Neuronal stem cell (in vitro differentiated cells): Measurements from ENCODE around the gene HADHB.

Source experiments
- DNase-seq: peaks from one replicate; pipeline ENCODE4 v3.0.0-alpha.2; 2013; ENCODE audit warnings: low spot score
- H2AFZ ChIP-seq: one replicate; pipeline ENCODE4 v1.6.1; 2013; ENCODE audit warnings: mild to moderate bottlenecking, low read length, inconsistent platforms
- H2AK5ac ChIP-seq: 2 replicates; pipeline ENCODE4 v1.6.1; 2013; ENCODE audit warnings: low read depth, mild to moderate bottlenecking, inconsistent platforms, low read length, moderate library complexity, mixed read lengths
- H2BK120ac ChIP-seq: 2 replicates; pipeline ENCODE4 v1.6.1; 2013; ENCODE audit warnings: low read depth, mild to moderate bottlenecking, inconsistent platforms, low read length, moderate library complexity, mixed read lengths
- H2BK12ac ChIP-seq: one replicate; pipeline ENCODE4 v1.6.1; 2013; ENCODE audit warnings: low read length, inconsistent platforms
- H2BK15ac ChIP-seq: 2 replicates; pipeline ENCODE4 v1.6.1; 2013; ENCODE audit warnings: mild to moderate bottlenecking, low read length, inconsistent platforms, mixed read lengths
- H2BK5ac ChIP-seq: one replicate; pipeline ENCODE4 v1.6.1; 2013; ENCODE audit warnings: inconsistent platforms, mild to moderate bottlenecking, low read length, moderate library complexity
- H3K14ac ChIP-seq: one replicate; pipeline ENCODE4 v1.6.1; 2013; ENCODE audit warnings: low read length, inconsistent platforms
- H3K18ac ChIP-seq: 2 replicates; pipeline ENCODE4 v1.6.1; 2013; ENCODE audit warnings: low read length, inconsistent platforms
- H3K23ac ChIP-seq: 2 replicates; pipeline ENCODE4 v1.6.1; 2013; ENCODE audit warnings: low read depth, mild to moderate bottlenecking, mixed read lengths, low read length, inconsistent platforms; ENCODE audit not compliant: poor library complexity
- H3K27ac ChIP-seq: replicated peaks from 3 replicates; pipeline ENCODE4 v1.5.1; 2013; ENCODE audit warnings: low read length, inconsistent platforms
- H3K27me3 ChIP-seq, 3 experiments: 2 replicates each; pipeline ENCODE4 v1.6.1; 2013; ENCODE audit warnings: low read length in 3 of 3, mild to moderate bottlenecking in 2 of 3, inconsistent platforms in 1 of 3, low read depth in 1 of 3, mixed read lengths in 1 of 3, moderate library complexity in 1 of 3; ENCODE audit not compliant: control insufficient read depth in 3 of 3, insufficient read depth in 3 of 3
- H3K36me3 ChIP-seq, 2 donors: replicated peaks in 1 of 2; 2 replicates each; pipeline ENCODE4 v1.6.1; 2013; ENCODE audit warnings: low read length in 2 of 2; ENCODE audit not compliant: control insufficient read depth in 2 of 2, insufficient read depth in 2 of 2
- H3K4ac ChIP-seq: 2 replicates; pipeline ENCODE4 v1.6.1; 2013; ENCODE audit warnings: inconsistent platforms, mild to moderate bottlenecking, low read length, moderate library complexity
- H3K4me1 ChIP-seq, 2 donors: 1 replicate in 1 of 2; 2 replicates in 1 of 2; pipeline ENCODE4 v1.6.1; 2013; ENCODE audit warnings: low read length in 2 of 2, low read depth in 1 of 2; ENCODE audit not compliant: control insufficient read depth in 2 of 2, insufficient read depth in 1 of 2
- H3K4me2 ChIP-seq: one replicate; pipeline ENCODE4 v1.6.1; 2013; ENCODE audit warnings: mild to moderate bottlenecking, low read length, inconsistent platforms; ENCODE audit not compliant: insufficient read depth, poor library complexity, severe bottlenecking
- H3K4me3 ChIP-seq, 2 donors: 2 replicates each; pipeline ENCODE4 v1.5.1; 2013; ENCODE audit warnings: low read length in 2 of 2, mild to moderate bottlenecking in 2 of 2, inconsistent platforms in 1 of 2, moderate library complexity in 1 of 2
- H3K79me1 ChIP-seq: one replicate; pipeline ENCODE4 v1.6.1; 2013; ENCODE audit warnings: low read depth, mild to moderate bottlenecking, inconsistent platforms, low read length, moderate library complexity
- H3K9ac ChIP-seq: one replicate; pipeline ENCODE4 v1.6.1; 2013; ENCODE audit warnings: mild to moderate bottlenecking, low read depth, low read length, inconsistent platforms; ENCODE audit not compliant: poor library complexity
- H3K9me3 ChIP-seq, 2 donors: replicated peaks in 1 of 2; 2 replicates each; pipeline versions ENCODE3 to v1.6.1; 2013; ENCODE audit warnings: low read length in 2 of 2, mild to moderate bottlenecking in 2 of 2, inconsistent platforms in 1 of 2, low read depth in 1 of 2, mixed read lengths in 1 of 2, moderate library complexity in 1 of 2; ENCODE audit not compliant: control insufficient read depth in 2 of 2, insufficient read depth in 1 of 2
- H4K8ac ChIP-seq: one replicate; pipeline ENCODE4 v1.6.1; 2013; ENCODE audit warnings: low read depth, mild to moderate bottlenecking, inconsistent platforms, low read length, moderate library complexity
- H4K91ac ChIP-seq: one replicate; pipeline ENCODE4 v1.6.1; 2013; ENCODE audit warnings: low read length, low read depth, mild to moderate bottlenecking, inconsistent platforms; ENCODE audit not compliant: poor library complexity
- WGBS, 2 donors: extraction: QIAGEN DNeasy Blood & Tissue Kit; methylation state at CpG; one replicate each; pipeline ENCODE4 v1.1.7; 2013; ENCODE audit warnings: missing lambda C conversion rate in 2 of 2, mixed read lengths in 1 of 2; ENCODE audit not compliant: insufficient read length in 2 of 2, insufficient replicate concordance in 1 of 2; ENCODE audit errors: extremely low coverage in 2 of 2; 5-methylcytosine and 5-hydroxymethylcytosine counted together

Gene HADHB

DNA sequence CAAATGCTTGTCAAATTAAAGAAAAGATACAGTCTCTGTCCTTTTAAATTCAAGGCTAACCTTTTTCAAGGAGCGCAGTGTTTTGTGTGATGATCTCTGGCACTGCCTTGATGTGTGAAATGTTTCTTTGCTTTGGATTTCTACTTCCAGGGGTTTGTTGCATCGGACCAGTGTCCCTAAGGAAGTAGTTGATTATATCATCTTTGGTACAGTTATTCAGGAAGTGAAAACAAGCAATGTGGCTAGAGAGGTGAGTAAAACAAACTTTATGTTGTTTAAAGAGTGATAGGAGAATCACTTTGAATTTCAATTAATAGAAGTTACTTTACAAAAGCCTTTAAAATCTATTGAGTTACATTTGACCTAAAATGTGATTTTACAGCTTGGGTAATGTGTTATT, 28.8 kb downstream of the HADHB start:
- DNase-seq: no peak
- Histone ChIP-seq H3K18ac (no peak overlapping the region), H3K23ac (no peak overlapping the region), H3K9me3 (no peaks in the 10 kb centered on the region), H3K36me3 (peaks cover 2 to 74% of the 10 kb centered on the region in 2 donors), H3K27ac (no peak overlapping the region), H2BK15ac (no peak overlapping the region), H4K8ac (no peak overlapping the region), H3K4ac (no peak overlapping the region), H4K91ac (no peak overlapping the region), H2BK5ac (no peak overlapping the region), H3K79me1 (no peaks in the 10 kb centered on the region), H2AFZ (no peak overlapping the region), H3K9ac (no peak overlapping the region), H3K4me2 (no peak overlapping the region), H2BK12ac (no peak overlapping the region), H2AK5ac (no peak overlapping the region), H3K4me1 (no peaks in the 10 kb centered on the region), H3K27me3 (no peaks in the 10 kb centered on the region), H2BK120ac (no peak overlapping the region), H3K14ac (no peak overlapping the region), H3K4me3 (no peak overlapping the region)
- WGBS, 2 donors: no CpG with 5 or more reads among the region's 2 CpGs

GRCh38 chr2:26274058-26274613, 29.4 kb downstream of the HADHB start:
- Histone ChIP-seq H3K27ac (no peak overlapping the region), H4K91ac (no peak overlapping the region)
- no peak for DNase-seq

GRCh38 chr2:26276484-26277227, 31.9 kb downstream of the HADHB start:
- no peak overlapping the region for H3K14ac ChIP-seq
- H2BK120ac ChIP-seq: no peak overlapping the region
- H3K9ac ChIP-seq: no peak overlapping the region
- no peak overlapping the region for H3K4me3 ChIP-seq
- no peaks in the 10 kb centered on the region for H3K4me1 ChIP-seq
- H3K23ac ChIP-seq: no peak overlapping the region
- peaks cover 7 to 91% of the 10 kb centered on the region in 2 donors for H3K36me3 ChIP-seq
- no peak overlapping the region for H2BK15ac ChIP-seq
- H3K27ac ChIP-seq: no peak overlapping the region
- H3K4ac ChIP-seq: no peak overlapping the region
- no peak overlapping the region for H2BK12ac ChIP-seq
- WGBS, 2 donors: no CpG with 5 or more reads among the region's 4 CpGs
- no peak overlapping the region for H2BK5ac ChIP-seq
- no peaks in the 10 kb centered on the region for H3K79me1 ChIP-seq
- no peak overlapping the region for H2AFZ ChIP-seq
- H3K9me3 ChIP-seq: no peaks in the 10 kb centered on the region
- H3K4me2 ChIP-seq: no peak overlapping the region
- H2AK5ac ChIP-seq: no peak overlapping the region
- H3K18ac ChIP-seq: no peak overlapping the region
- no peaks in the 10 kb centered on the region for H3K27me3 ChIP-seq
- H4K8ac ChIP-seq: no peak overlapping the region
- H4K91ac ChIP-seq: no peak overlapping the region
- no peak for DNase-seq

More at GRCh38 chr2:26274058-26274613, 29.4 kb downstream of the HADHB start:
- Histone ChIP-seq H3K79me1 (no peaks in the 10 kb centered on the region), H4K8ac (no peak overlapping the region), H3K4me2 (no peak overlapping the region), H3K23ac (no peak overlapping the region), H3K4me3 (no peak overlapping the region), H2AK5ac (no peak overlapping the region), H2BK5ac (no peak overlapping the region), H2BK12ac (no peak overlapping the region), H3K9me3 (no peaks in the 10 kb centered on the region), H3K18ac (no peak overlapping the region), H3K14ac (no peak overlapping the region), H3K4me1 (no peaks in the 10 kb centered on the region), H3K4ac (no peak overlapping the region), H3K9ac (no peak overlapping the region), H3K36me3 (peaks cover 4 to 80% of the 10 kb centered on the region in 2 donors), H2BK15ac (no peak overlapping the region), H2AFZ (no peak overlapping the region), H2BK120ac (no peak overlapping the region), H3K27me3 (no peaks in the 10 kb centered on the region)
- no CpG with 5 or more reads among the region's 5 CpGs for WGBS, 2 donors

DNA sequence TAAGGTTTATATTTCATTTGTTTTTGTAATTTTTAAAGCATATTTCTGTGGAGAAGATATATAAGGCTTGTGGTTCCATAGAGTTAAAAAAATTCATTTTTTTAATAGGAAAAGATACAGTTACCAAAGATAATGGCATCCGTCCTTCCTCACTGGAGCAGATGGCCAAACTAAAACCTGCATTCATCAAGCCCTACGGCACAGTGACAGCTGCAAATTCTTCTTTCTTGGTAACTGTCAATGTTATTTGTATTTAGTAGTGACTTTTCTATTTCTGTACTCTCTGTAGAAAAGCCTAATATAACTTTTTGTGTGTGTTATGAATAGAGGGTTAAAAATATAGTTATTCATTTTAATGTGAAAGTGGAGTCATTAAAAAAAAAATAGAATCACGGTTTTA, 35.1 kb downstream of the HADHB start:
- H3K27ac ChIP-seq: no peak overlapping the region
- no peak overlapping the region for H2BK5ac ChIP-seq
- no peak overlapping the region for H3K4ac ChIP-seq
- no peak overlapping the region for H4K8ac ChIP-seq
- H3K18ac ChIP-seq: no peak overlapping the region
- no peak overlapping the region for H4K91ac ChIP-seq
- no peak overlapping the region for H3K4me3 ChIP-seq
- no peak overlapping the region for H3K23ac ChIP-seq
- no peak overlapping the region for H2BK12ac ChIP-seq
- H2BK15ac ChIP-seq: no peak overlapping the region
- H2AK5ac ChIP-seq: no peak overlapping the region
- H3K36me3 ChIP-seq: peaks cover 7 to 95% of the 10 kb centered on the region in 2 donors
- no peak overlapping the region for H3K9ac ChIP-seq
- H3K9me3 ChIP-seq: no peaks in the 10 kb centered on the region
- no peak overlapping the region for H2BK120ac ChIP-seq
- no CpG with 5 or more reads among the region's 3 CpGs for WGBS, 2 donors
- DNase-seq: no peak
- H3K4me1 ChIP-seq: no peaks in the 10 kb centered on the region
- no peak overlapping the region for H2AFZ ChIP-seq
- no peaks in the 10 kb centered on the region for H3K27me3 ChIP-seq
- H3K14ac ChIP-seq: no peak overlapping the region
- H3K4me2 ChIP-seq: no peak overlapping the region
- H3K79me1 ChIP-seq: no peaks in the 10 kb centered on the region
